ENCODE data around the gene GAD1. TPM values are rescaled to one million over a fixed set of nuclear protein-coding genes. Genes with fewer than 3 reads are reported as not detected.

GAD1 gene
- total RNA-seq, 1 experiment from 2014 or later, result 2.5 TPM

- no peak for TF ChIP-seq HMGA2 (CRISPR knock-in tag; IDR thresholded peaks at IDR 0.05)
- TF ChIP-seq NFYB (CRISPR knock-in tag; conservative IDR thresholded peaks at IDR 0.05; ENCODE audit: low read depth), result no peak
- TF ChIP-seq HMGXB4 (CRISPR knock-in tag; IDR thresholded peaks at IDR 0.05), result no peak
- no peak for TF ChIP-seq PRDM15 (CRISPR knock-in tag; IDR thresholded peaks at IDR 0.05)
Observed at GRCh38 chr2:170887496-170887895, 70.8 kb downstream of the GAD1 start (continued).

DNA sequence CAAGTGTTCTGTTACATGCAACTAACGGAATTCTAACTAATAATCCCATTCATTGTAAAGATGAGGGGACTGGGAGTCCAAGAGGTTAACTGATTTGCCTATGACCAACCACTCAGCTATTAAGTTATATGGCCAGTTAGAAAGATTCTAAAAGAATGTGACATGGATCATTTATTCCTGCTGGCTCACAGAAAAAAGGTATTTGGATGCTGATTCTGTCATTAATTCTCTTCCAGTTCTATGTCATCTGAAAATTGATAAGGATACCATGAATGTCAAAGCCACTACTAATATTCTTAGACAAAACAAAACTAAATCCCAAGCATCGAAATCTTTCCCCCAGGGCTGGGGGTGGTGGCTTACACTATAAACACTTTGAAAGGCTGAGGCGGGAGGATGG lies 71.2 kb downstream of the GAD1 start:
- CTCF ChIA-PET, result interaction anchor here (3.4 kb wide), 1 partner anchor 15 kb away, joined by 15 read pairs; no protein-coding TSS in a partner anchor
- DNase-seq (ENCODE audit: low spot score), result no peak
- Mint-ChIP-seq H3K9me3 (no peaks in the 10 kb centered on the region), H3K36me3 (no peaks in the 10 kb centered on the region), H3K4me1 (peaks cover 14% of the 10 kb centered on the region), H3K4me3 (no peak overlapping the region), H3K27me3 (ENCODE audit: low read depth) (no peaks in the 10 kb centered on the region; the same call in 1 of the 2 replicates), H3K27ac (no peak overlapping the region)
- TF ChIP-seq TCF7 (CRISPR knock-in tag; IDR thresholded peaks at IDR 0.05; ENCODE audit: low read depth) (no peak), AR (CRISPR knock-in tag; IDR thresholded peaks at IDR 0.05) (no peak), NR2C2 (CRISPR knock-in tag; IDR thresholded peaks at IDR 0.05) (no peak), ZNF317 (CRISPR knock-in tag; IDR thresholded peaks at IDR 0.05; ENCODE audit: borderline replicate concordance, low read depth) (no peak), ZNF671 (CRISPR knock-in tag; IDR thresholded peaks at IDR 0.05) (no peak)
- TF ChIP-seq, protein P1, sequence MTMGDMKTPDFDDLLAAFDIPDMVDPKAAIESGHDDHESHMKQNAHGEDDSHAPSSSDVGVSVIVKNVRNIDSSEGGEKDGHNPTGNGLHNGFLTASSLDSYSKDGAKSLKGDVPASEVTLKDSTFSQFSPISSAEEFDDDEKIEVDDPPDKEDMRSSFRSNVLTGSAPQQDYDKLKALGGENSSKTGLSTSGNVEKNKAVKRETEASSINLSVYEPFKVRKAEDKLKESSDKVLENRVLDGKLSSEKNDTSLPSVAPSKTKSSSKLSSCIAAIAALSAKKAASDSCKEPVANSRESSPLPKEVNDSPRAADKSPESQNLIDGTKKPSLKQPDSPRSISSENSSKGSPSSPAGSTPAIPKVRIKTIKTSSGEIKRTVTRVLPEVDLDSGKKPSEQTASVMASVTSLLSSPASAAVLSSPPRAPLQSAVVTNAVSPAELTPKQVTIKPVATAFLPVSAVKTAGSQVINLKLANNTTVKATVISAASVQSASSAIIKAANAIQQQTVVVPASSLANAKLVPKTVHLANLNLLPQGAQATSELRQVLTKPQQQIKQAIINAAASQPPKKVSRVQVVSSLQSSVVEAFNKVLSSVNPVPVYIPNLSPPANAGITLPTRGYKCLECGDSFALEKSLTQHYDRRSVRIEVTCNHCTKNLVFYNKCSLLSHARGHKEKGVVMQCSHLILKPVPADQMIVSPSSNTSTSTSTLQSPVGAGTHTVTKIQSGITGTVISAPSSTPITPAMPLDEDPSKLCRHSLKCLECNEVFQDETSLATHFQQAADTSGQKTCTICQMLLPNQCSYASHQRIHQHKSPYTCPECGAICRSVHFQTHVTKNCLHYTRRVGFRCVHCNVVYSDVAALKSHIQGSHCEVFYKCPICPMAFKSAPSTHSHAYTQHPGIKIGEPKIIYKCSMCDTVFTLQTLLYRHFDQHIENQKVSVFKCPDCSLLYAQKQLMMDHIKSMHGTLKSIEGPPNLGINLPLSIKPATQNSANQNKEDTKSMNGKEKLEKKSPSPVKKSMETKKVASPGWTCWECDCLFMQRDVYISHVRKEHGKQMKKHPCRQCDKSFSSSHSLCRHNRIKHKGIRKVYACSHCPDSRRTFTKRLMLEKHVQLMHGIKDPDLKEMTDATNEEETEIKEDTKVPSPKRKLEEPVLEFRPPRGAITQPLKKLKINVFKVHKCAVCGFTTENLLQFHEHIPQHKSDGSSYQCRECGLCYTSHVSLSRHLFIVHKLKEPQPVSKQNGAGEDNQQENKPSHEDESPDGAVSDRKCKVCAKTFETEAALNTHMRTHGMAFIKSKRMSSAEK (CRISPR knock-in tag; IDR thresholded peaks at IDR 0.05; ENCODE audit: borderline replicate concordance), result no peak
- TF ChIP-seq, protein P2, sequence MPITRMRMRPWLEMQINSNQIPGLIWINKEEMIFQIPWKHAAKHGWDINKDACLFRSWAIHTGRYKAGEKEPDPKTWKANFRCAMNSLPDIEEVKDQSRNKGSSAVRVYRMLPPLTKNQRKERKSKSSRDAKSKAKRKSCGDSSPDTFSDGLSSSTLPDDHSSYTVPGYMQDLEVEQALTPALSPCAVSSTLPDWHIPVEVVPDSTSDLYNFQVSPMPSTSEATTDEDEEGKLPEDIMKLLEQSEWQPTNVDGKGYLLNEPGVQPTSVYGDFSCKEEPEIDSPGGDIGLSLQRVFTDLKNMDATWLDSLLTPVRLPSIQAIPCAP (CRISPR knock-in tag; IDR thresholded peaks at IDR 0.05), result no peak
- ATAC-seq, result no peak
- POLR2A ChIA-PET, result no interaction called here

Data from WTC11 (cell line).